DMS53 (cell line): Measurements from ENCODE around the gene DCAF4.

ENCODE experiments used
- DNase-seq: peaks from one replicate; lab custom pipeline; 2025; lab: John Stamatoyannopoulos, UW

The DCAF4 gene

GRCh38 chr14:72926292-72927028 is at the start of gene DCAF4:
DCAF4 (plus strand) TSS chr14:72926464; CDS start chr14:72937979, 11,515 bp downstream.
- DNase-seq: peak; percentile 98

- no peak for DNase-seq
Observed at GRCh38 chr14:72876710-72877063, 49.6 kb upstream of the DCAF4 start.

GRCh38 chr14:72878746-72879145 is 47.5 kb upstream of the DCAF4 start:
- no peak for DNase-seq

GRCh38 chr14:72879431-72879830 is 46.8 kb upstream of the DCAF4 start:
- DNase-seq: no peak

GRCh38 chr14:72880164-72880563 is 46.1 kb upstream of the DCAF4 start:
- no peak for DNase-seq

GRCh38 chr14:72880820-72881219 is 45.4 kb upstream of the DCAF4 start:
- no peak for DNase-seq

GRCh38 chr14:72881543-72881942 is 44.7 kb upstream of the DCAF4 start:
- DNase-seq: no peak

- no peak for DNase-seq
Observed at GRCh38 chr14:72882047-72882446, 44.2 kb upstream of the DCAF4 start.

- no peak for DNase-seq
Observed at GRCh38 chr14:72882463-72882862, 43.8 kb upstream of the DCAF4 start.

GRCh38 chr14:72883109-72883508 is 43.2 kb upstream of the DCAF4 start:
- DNase-seq: no peak

GRCh38 chr14:72883961-72884360 is 42.3 kb upstream of the DCAF4 start:
- DNase-seq: no peak

- DNase-seq: no peak
Observed at GRCh38 chr14:72884386-72884785, 41.9 kb upstream of the DCAF4 start.

GRCh38 chr14:72887514-72887913 is 38.8 kb upstream of the DCAF4 start:
- DNase-seq: no peak

GRCh38 chr14:72888192-72888591 is 38.1 kb upstream of the DCAF4 start:
- no peak for DNase-seq

- DNase-seq: no peak
Observed at GRCh38 chr14:72888636-72889201, 37.5 kb upstream of the DCAF4 start.

- DNase-seq: no peak
Observed at GRCh38 chr14:72889366-72889765, 36.9 kb upstream of the DCAF4 start.

GRCh38 chr14:72891666-72892102 is 34.6 kb upstream of the DCAF4 start:
- DNase-seq: no peak

- DNase-seq: peak; percentile 13
Observed at GRCh38 chr14:72892103-72892878, 34.0 kb upstream of the DCAF4 start.

- DNase-seq: peak; percentile 16
Observed at GRCh38 chr14:72892879-72893635, 33.2 kb upstream of the DCAF4 start.

GRCh38 chr14:72893636-72894322 is 32.5 kb upstream of the DCAF4 start, which contains the start of gene DPF3:
DPF3 (minus strand) TSS chr14:72894101; CDS start chr14:72894088, 13 bp downstream.
- DNase-seq: peak; percentile 65

- no peak for DNase-seq
Observed at GRCh38 chr14:72894323-72894622, 32.0 kb upstream of the DCAF4 start.
